ENCODE results near the gene POPDC2.

DNA sequence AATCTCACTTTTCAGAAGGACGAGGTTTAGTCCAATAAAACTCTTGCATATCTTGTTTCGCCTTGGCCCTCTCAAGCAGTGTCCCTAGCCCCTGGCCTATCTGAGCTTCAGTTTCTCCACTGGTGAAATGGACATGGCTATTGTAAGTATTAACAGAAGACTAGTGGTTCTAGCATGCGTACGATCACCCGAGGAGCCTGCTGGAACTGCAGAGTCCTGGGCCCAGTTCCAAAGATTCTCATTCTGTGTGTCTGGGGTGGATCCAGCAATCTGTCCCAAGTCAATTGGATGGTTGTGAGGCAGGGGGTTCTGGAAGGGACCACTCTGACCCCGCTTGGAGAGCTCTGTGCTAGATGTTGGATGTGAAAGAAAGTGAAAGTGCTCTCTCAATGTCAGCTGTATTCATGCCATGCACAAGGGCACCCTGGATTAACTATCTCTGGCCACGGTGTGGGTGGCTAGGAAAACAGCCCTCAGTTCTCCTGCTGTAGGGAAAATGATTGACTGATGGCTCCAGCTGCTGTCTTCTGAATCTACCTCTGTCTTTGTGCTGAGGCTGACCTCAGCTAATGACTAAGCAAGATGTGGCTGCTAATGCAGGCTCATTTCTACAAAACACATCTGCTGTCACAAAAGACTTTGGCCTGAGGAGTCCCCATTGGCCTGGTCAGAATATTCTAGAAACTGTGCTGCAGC lies 64.6 kb downstream of the POPDC2 start:
- no peak for TF ChIP-seq CTCF (IDR thresholded peaks at IDR 0.05)
- no peak for TF ChIP-seq POLR2A (IDR thresholded peaks at IDR 0.05)
- TF ChIP-seq EP300 (IDR thresholded peaks at IDR 0.05) = no peak
